HepG2 (cell line): ENCODE measurements around the gene CPPED1. TPM values are rescaled to one million over a fixed set of nuclear protein-coding genes. Genes with fewer than 3 reads are reported as not detected.

Source experiments
- DDIT3 ChIP-seq: sonication (generic); formaldehyde crosslinking; IDR thresholded peaks from 2 replicates; pipeline ENCODE4 v1.4.0; 2020; ENCODE audit warnings: mild to moderate bottlenecking, missing genetic modification reagents
- DPF2 ChIP-seq: sonication (generic); formaldehyde crosslinking; IDR thresholded peaks from 2 replicates; pipeline ENCODE4 v1.4.0; 2020; ENCODE audit warnings: mild to moderate bottlenecking, low read depth, missing genetic modification reagents, borderline replicate concordance
- GATAD2A ChIP-seq: IDR thresholded peaks from 2 replicates; pipeline ENCODE4 v1.6.1; 2016
- HOXA3 ChIP-seq: sonication (generic); formaldehyde crosslinking; IDR thresholded peaks from 2 replicates; pipeline ENCODE4 v1.5.0; 2020; ENCODE audit warnings: missing genetic modification reagents
- IRF2 ChIP-seq: IDR thresholded peaks from 2 replicates; pipeline ENCODE4 v1.6.1; 2018; ENCODE audit warnings: missing genetic modification reagents, missing compliant biosample characterization
- NFATC3 ChIP-seq: sonication (generic); formaldehyde crosslinking; IDR thresholded peaks from 2 replicates; pipeline ENCODE4 v1.5.1; 2020; ENCODE audit warnings: mild to moderate bottlenecking, missing genetic modification reagents
- SALL1 ChIP-seq: sonication (generic); formaldehyde crosslinking; IDR thresholded peaks from 2 replicates; pipeline ENCODE4 v1.8.0; 2022; ENCODE audit warnings: mild to moderate bottlenecking, missing genetic modification reagents
- SMAD9 ChIP-seq: sonication (generic); formaldehyde crosslinking; IDR thresholded peaks from 2 replicates; pipeline ENCODE4 v1.5.1; 2020; ENCODE audit warnings: mild to moderate bottlenecking, missing genetic modification reagents
- ZBTB26 ChIP-seq: IDR thresholded peaks from 2 replicates; pipeline ENCODE4 v1.6.1; 2016; ENCODE audit warnings: missing compliant biosample characterization, missing genetic modification reagents, borderline replicate concordance
- ZEB1 ChIP-seq: IDR thresholded peaks from 2 replicates; pipeline ENCODE4 v1.6.1; 2012; ENCODE audit warnings: mild to moderate bottlenecking, low read depth, inconsistent platforms; ENCODE audit not compliant: insufficient replicate concordance
- ZNF354B ChIP-seq: sonication (generic); formaldehyde crosslinking; IDR thresholded peaks from 2 replicates; pipeline ENCODE4 v1.8.0; 2022; ENCODE audit warnings: mild to moderate bottlenecking, missing genetic modification reagents
- ZNF407 ChIP-seq: sonication (generic); formaldehyde crosslinking; IDR thresholded peaks from one replicate; pipeline ENCODE4 v1.5.1; 2020; ENCODE audit warnings: mild to moderate bottlenecking, missing genetic modification reagents; ENCODE audit errors: not compliant biosample characterization
- ZNF609 ChIP-seq: sonication (generic); formaldehyde crosslinking; IDR thresholded peaks from 2 replicates; pipeline ENCODE4 v1.4.0; 2020; ENCODE audit warnings: mild to moderate bottlenecking, missing genetic modification reagents, borderline replicate concordance
- ZNF816 ChIP-seq: sonication (generic); formaldehyde crosslinking; IDR thresholded peaks from 2 replicates; pipeline ENCODE4 v1.8.0; 2022; ENCODE audit warnings: missing genetic modification reagents, mild to moderate bottlenecking, borderline replicate concordance
- polyA plus RNA-seq, 8 experiments: library from polyadenylated mRNA; depleted of rRNA in 3 of 8; stranded (reverse) in 7 of 8; unstranded in 1 of 8; fragments of >200 nt; fragmentation: Illumina TruSeq in 4 of 8; extraction: Trizol in 4 of 8; gene quantifications; 2 replicates each; pipeline versions ENCODE4 v1.2.1 to v1.2.3, GENCODE V29; 2011 to 2016; ENCODE audit warnings: low read depth in 4 of 8, missing spikeins in 1 of 8, mixed read lengths in 1 of 8; ENCODE audit not compliant: insufficient read depth in 1 of 8
- total RNA-seq, 5 experiments: library from RNA; depleted of rRNA; stranded (reverse); fragments of >200 nt; fragmentation: Illumina TruSeq; extraction: Trizol; gene quantifications; 2 replicates each; pipeline ENCODE4 v1.2.3, GENCODE V29; 2016; ENCODE audit warnings: low read depth in 1 of 5

CPPED1 gene
- total and polyA plus RNA-seq, 2 of the 13 experiments (the other 11 are each of a cell fraction or from before 2014, with no cell fraction given) = 66.6 to 71.3 TPM

GRCh38 chr16:12609937-12610699, 193.6 kb downstream of the CPPED1 start (continued):
- TF ChIP-seq ZNF609 (CRISPR knock-in tag) (no peak), GATAD2A (CRISPR knock-in tag) (peak; percentile 66), ZBTB26 (CRISPR knock-in tag) (0 out of 2 replicates have a peak, but pooled peaks have one; percentile 35), ZNF354B (CRISPR knock-in tag) (no peak), DPF2 (CRISPR knock-in tag) (0 out of 2 replicates have a peak, but pooled peaks have one; percentile 35), ZNF816 (0 out of 2 replicates have a peak, but pooled peaks have one; percentile 47), NFATC3 (CRISPR knock-in tag) (0 out of 2 replicates have a peak, but pooled peaks have one; percentile 24), ZNF407 (no peak), SALL1 (CRISPR knock-in tag) (peak; percentile 65), ZEB1 (peak; percentile 72), DDIT3 (no peak), HOXA3 (CRISPR knock-in tag) (peak; percentile 47; the same call in 1 of the 2 replicates), SMAD9 (no peak), IRF2 (CRISPR knock-in tag) (0 out of 2 replicates have a peak, but pooled peaks have one; percentile 47)
